ENCODE measurements around the gene GRM8. TPM values are rescaled to one million over a fixed set of nuclear protein-coding genes. Genes with fewer than 3 reads are reported as not detected.

GRM8 gene
- total RNA-seq, 1 experiment from 2014 or later, result not detected

GRCh38 chr7:126699707-126700106 is 553.0 kb downstream of the GRM8 start:
- H3K27ac ChIP-seq (ENCODE audit: low read length), result no peak overlapping the region
- no peaks in the 10 kb centered on the region for H3K36me3 ChIP-seq (ENCODE audit: control insufficient read depth, insufficient read depth, low read length)
- BruUV-seq (replicated peaks), result no TSS peak
- in situ Hi-C loops (cut with HindIII; ENCODE audit: low pct_unique_long_range_greater_than_20kb, low sequenced_read_pairs), result no loop called here
- POLR2A ChIA-PET, result no interaction called here
- H3K4me3 ChIP-seq (ENCODE audit: low read depth in 2 of 2, low read length in 2 of 2), result no peak overlapping the region
- H3K4me1 ChIP-seq (ENCODE audit: control insufficient read depth, insufficient read depth, low read length), result no peaks in the 10 kb centered on the region; the same call in 1 of the 2 replicates
- intact Hi-C loops (cut with micrococcal nuclease; ENCODE audit: unreplicated experiment), result no loop called here
- TF ChIP-seq SIN3A (IDR thresholded peaks at IDR 0.05; ENCODE audit: borderline replicate concordance, insufficient read depth, low read depth, low read length) (no peak), REST (IDR thresholded peaks at IDR 0.05; ENCODE audit: insufficient read depth in 1 of 2, low read depth in 2 of 2, low read length in 1 of 2) (no peak), TCF7L2 (IDR thresholded peaks at IDR 0.05; ENCODE audit: low read depth, low read length) (no peak), CTCF (IDR thresholded peaks at IDR 0.05) (no peak), POLR2AphosphoS5 (IDR thresholded peaks at IDR 0.05; ENCODE audit: low read depth, low read length) (no peak)
- ATAC-seq (no peak), DNase-seq (ENCODE audit: low read depth, low spot score) (no peak)
- H3K27me3 ChIP-seq (ENCODE audit: control insufficient read depth, insufficient read depth, low read length), result no peaks in the 10 kb centered on the region
- no peaks in the 10 kb centered on the region for H3K9me3 ChIP-seq (ENCODE audit: control insufficient read depth, insufficient read depth, low read depth, low read length)
- CTCF ChIA-PET, result no interaction called here

- H3K4me1 ChIP-seq (ENCODE audit: control insufficient read depth, insufficient read depth, low read length), result no peaks in the 10 kb centered on the region; the same call in 1 of the 2 replicates
- in situ Hi-C loops (cut with HindIII; ENCODE audit: low pct_unique_long_range_greater_than_20kb, low sequenced_read_pairs), result no loop called here
- intact Hi-C loops (cut with micrococcal nuclease; ENCODE audit: unreplicated experiment), result no loop called here
- DNase-seq (ENCODE audit: low read depth, low spot score), result no peak
- H3K36me3 ChIP-seq (ENCODE audit: control insufficient read depth, insufficient read depth, low read length), result no peaks in the 10 kb centered on the region
- ChIA-PET POLR2A (no interaction called here), CTCF (no interaction called here)
- no peaks in the 10 kb centered on the region for H3K27me3 ChIP-seq (ENCODE audit: control insufficient read depth, insufficient read depth, low read length)
- no TSS peak for BruUV-seq (replicated peaks)
- no peak for TF ChIP-seq SIN3A (IDR thresholded peaks at IDR 0.05; ENCODE audit: borderline replicate concordance, insufficient read depth, low read depth, low read length)
- no peak for TF ChIP-seq POLR2AphosphoS5 (IDR thresholded peaks at IDR 0.05; ENCODE audit: low read depth, low read length)
- TF ChIP-seq CTCF (IDR thresholded peaks at IDR 0.05), result no peak
- TF ChIP-seq REST (IDR thresholded peaks at IDR 0.05; ENCODE audit: insufficient read depth in 1 of 2, low read depth in 2 of 2, low read length in 1 of 2), result no peak
- no peak for TF ChIP-seq TCF7L2 (IDR thresholded peaks at IDR 0.05; ENCODE audit: low read depth, low read length)
- H3K4me3 ChIP-seq (ENCODE audit: low read depth in 2 of 2, low read length in 2 of 2), result no peak overlapping the region
- no peaks in the 10 kb centered on the region for H3K9me3 ChIP-seq (ENCODE audit: control insufficient read depth, insufficient read depth, low read depth, low read length)
- no peak overlapping the region for H3K27ac ChIP-seq (ENCODE audit: low read length)
- no peak for ATAC-seq
Observed at GRCh38 chr7:126698909-126699308, 553.8 kb downstream of the GRM8 start.
